ENCODE data around the gene STK32B. TPM values are rescaled to one million over a fixed set of nuclear protein-coding genes. Genes with fewer than 3 reads are reported as not detected.

Gene STK32B
- total and polyA plus RNA-seq, 2 of the 8 experiments (the other 6 are each of a cell fraction or from before 2014, with no cell fraction given): 2.3 to 2.5 TPM

GRCh38 chr4:5158825-5159224 lies 107.5 kb downstream of the STK32B start:
- 93% methylated on average over 6 of the region's 6 CpGs; no CpG with 5 or more reads in 1 of the 2 experiments for WGBS, 2 experiments (ENCODE audit: extremely low coverage in 1 of 2, insufficient coverage in 1 of 2, insufficient read length in 1 of 2, insufficient replicate concordance in 2 of 2, low coverage in 1 of 2, low lambda C conversion rate in 2 of 2, missing lambda C conversion rate in 1 of 2)

More at GRCh38 chr4:5158825-5159224, 107.5 kb downstream of the STK32B start:
- Histone ChIP-seq H2AK5ac (ENCODE audit: low read depth, low read length) (no peak overlapping the region), H2BK20ac (ENCODE audit: low read length) (no peak overlapping the region), H4K8ac (ENCODE audit: extremely low read depth, insufficient read depth, low read length) (0 out of 2 replicates have a peak overlapping the region, but pooled peaks have one; percentile 69), H3K4me3 (ENCODE audit: extremely low read depth in 1 of 4, insufficient read depth in 2 of 4, low read depth in 3 of 4, low read length in 4 of 4) (no peak overlapping the region), H3K4ac (replicated peaks; ENCODE audit: insufficient read length, low read depth, low read length) (no peak overlapping the region), H4K5ac (ENCODE audit: insufficient read length, low read depth, low read length) (no peak overlapping the region), H2BK5ac (ENCODE audit: low read depth, low read length) (no peak overlapping the region), H3K79me1 (ENCODE audit: low read depth, low read length) (no peaks in the 10 kb centered on the region), H3K4me2 (ENCODE audit: insufficient read depth in 1 of 2, low read depth in 2 of 2, low read length in 2 of 2) (no peak overlapping the region), H3K27ac (ENCODE audit: low read depth, low read length) (no peak overlapping the region), H3K9me3 (ENCODE audit: insufficient read depth in 2 of 2, low read depth in 1 of 2, low read length in 1 of 2) (no peaks in the 10 kb centered on the region), H3K4me1 (replicated peaks in 1 of 4; ENCODE audit: control insufficient read depth in 3 of 4, insufficient read depth in 4 of 4, low read length in 3 of 4) (peaks cover 0 to 3% (median 0%) of the 10 kb centered on the region in 4 experiments; a peak in 3 of 7 replicates), H3K18ac (ENCODE audit: extremely low read depth, low read length) (no peak overlapping the region), H2BK12ac (ENCODE audit: low read depth, low read length) (no peak overlapping the region), H3K14ac (ENCODE audit: insufficient read length) (no peak overlapping the region), H3K79me2 (ENCODE audit: control insufficient read depth in 1 of 2, insufficient read depth in 2 of 2, low read length in 2 of 2) (no peaks in the 10 kb centered on the region), H2BK15ac (ENCODE audit: low read length) (no peak overlapping the region), H3K23ac (ENCODE audit: insufficient read length) (no peak overlapping the region), H2AFZ (ENCODE audit: low read length) (no peak overlapping the region; the same call in 1 of the 2 replicates), H3K36me3 (ENCODE audit: control insufficient read depth in 2 of 4, insufficient read depth in 4 of 4, low read length in 3 of 4) (no peaks in the 10 kb centered on the region), H3K56ac (replicated peaks; ENCODE audit: insufficient read length, low read depth, low read length) (no peak overlapping the region), H3K27me3 (replicated peaks in 1 of 4; ENCODE audit: control insufficient read depth in 3 of 4, extremely low read depth in 1 of 4, insufficient read depth in 3 of 4, low read length in 3 of 4) (no peaks in the 10 kb centered on the region; a peak in 3 of 7 replicates), H3K23me2 (ENCODE audit: low read depth, low read length) (no peaks in the 10 kb centered on the region), H4K91ac (replicated peaks; ENCODE audit: insufficient read length, low read length) (no peak overlapping the region), H2BK120ac (replicated peaks; ENCODE audit: low read depth, low read length) (no peak overlapping the region), H3K9ac (replicated peaks in 1 of 4; ENCODE audit: extremely low read depth in 1 of 4, low read depth in 3 of 4, low read length in 3 of 4) (no peak overlapping the region), H4K20me1 (replicated peaks in 1 of 2; ENCODE audit: control insufficient read depth in 1 of 2, insufficient read depth in 2 of 2, low read length in 2 of 2) (no peaks in the 10 kb centered on the region)
- POLR2A ChIA-PET (ENCODE audit: partially characterized antibody): no interaction called here
- CTCF ChIA-PET (ENCODE audit: partially characterized antibody): interaction anchor here (0.8 to 1.9 kb wide), 4 partner anchors 8 to 125 kb away, joined by 3 to 5 read pairs (median 3); no protein-coding TSS in a partner anchor
- TF ChIP-seq GABPA (IDR thresholded peaks at IDR 0.05; ENCODE audit: borderline replicate concordance, insufficient read depth, low read length) (no peak), RFX5 (IDR thresholded peaks at IDR 0.05; ENCODE audit: borderline replicate concordance, low read depth, low read length) (no peak), E2F6 (IDR thresholded peaks at IDR 0.05) (no peak), ZNF274 (IDR thresholded peaks at IDR 0.05; ENCODE audit: borderline replicate concordance, extremely low read depth, low read length) (no peak), POU5F1 (IDR thresholded peaks at IDR 0.05; ENCODE audit: low read depth, low read length) (no peak), JUN (IDR thresholded peaks at IDR 0.05; ENCODE audit: low read depth, low read length) (no peak)
- FAIRE-seq (no peak), DNase-seq (ENCODE audit: low read depth in 1 of 2, low spot score in 2 of 2) (peak in 1 of 2 experiments; percentile 35)

Data from H1 (cell line).